ENCODE measurements around the gene INO80C.
"Not testable (repeated sequence)": the region's sequence is repeated elsewhere in the genome, so short reads cannot be mapped to it uniquely, and the experiment has no call there.

INO80C gene

DNA sequence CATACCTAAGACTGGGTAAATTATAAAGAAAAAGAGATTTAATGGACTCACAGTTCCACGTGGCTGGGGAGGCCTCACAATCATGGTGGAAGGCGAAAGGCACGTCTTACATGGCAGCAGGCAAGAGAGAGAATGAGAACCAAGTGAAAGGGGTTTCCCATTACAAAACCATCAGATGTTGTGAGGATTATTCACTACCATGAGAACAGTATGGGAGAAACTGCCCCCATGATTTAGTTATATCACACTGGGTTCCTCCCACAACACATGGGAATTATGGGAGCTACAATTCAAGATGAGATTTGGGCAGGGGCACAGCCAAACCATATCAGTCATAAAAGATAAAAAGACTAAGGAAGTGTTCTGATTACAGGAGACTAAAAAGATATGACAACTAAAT is 8.5 kb downstream of the INO80C start:
- not testable (repeated sequence) for DNase-seq (ENCODE audit: low read depth in 2 of 2)

- not testable (repeated sequence) for DNase-seq (ENCODE audit: low read depth in 2 of 2)
Observed at GRCh38 chr18:35488396-35488795, 9.4 kb downstream of the INO80C start.

GRCh38 chr18:35487525-35487924 is 10.2 kb downstream of the INO80C start:
- not testable (repeated sequence) for DNase-seq (ENCODE audit: low read depth in 2 of 2)

DNA sequence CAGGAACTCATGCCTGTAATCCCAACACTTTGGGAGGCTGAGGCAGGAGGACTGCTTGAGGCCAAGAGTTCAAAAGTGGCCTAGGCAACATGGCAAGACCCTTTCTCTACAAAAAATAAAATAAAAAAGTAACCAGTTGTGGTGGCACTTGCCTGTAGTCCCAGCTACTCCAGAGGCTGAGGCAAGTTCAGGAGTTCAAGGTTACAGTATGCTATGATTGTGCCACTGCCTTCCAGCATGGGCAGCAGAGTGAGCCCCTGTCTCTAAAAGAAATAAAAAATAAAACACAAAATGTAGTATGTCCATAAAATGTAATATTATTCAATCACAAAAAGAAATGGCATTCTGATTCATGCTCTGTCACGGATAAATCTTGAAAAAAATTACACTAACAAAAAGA is 11.9 kb downstream of the INO80C start:
- DNase-seq (ENCODE audit: low read depth in 2 of 2) = no peak

- no peak for DNase-seq (ENCODE audit: low read depth in 2 of 2)
Observed at GRCh38 chr18:35484034-35484433, 13.7 kb downstream of the INO80C start.

DNA sequence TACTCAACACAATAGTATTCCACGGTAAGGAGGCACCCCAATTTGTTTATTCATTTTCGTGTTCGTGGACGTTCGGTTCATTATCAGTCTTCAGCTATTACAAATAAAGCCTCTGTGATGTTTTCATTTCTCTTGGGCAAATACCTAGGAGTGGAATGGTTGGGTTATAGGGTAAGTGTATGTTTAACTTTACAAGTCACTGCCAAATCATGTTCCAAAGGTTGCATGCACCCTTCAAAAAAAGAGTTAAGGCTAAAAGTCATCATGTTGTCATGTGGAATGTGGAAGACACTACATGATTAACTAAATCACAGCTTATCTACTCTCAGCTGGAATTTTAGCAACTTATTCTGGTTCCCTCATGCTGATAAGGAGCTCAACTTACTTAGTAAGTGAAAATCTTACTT is 15.8 kb downstream of the INO80C start:
- no peak for DNase-seq (ENCODE audit: low read depth in 2 of 2)

DNA sequence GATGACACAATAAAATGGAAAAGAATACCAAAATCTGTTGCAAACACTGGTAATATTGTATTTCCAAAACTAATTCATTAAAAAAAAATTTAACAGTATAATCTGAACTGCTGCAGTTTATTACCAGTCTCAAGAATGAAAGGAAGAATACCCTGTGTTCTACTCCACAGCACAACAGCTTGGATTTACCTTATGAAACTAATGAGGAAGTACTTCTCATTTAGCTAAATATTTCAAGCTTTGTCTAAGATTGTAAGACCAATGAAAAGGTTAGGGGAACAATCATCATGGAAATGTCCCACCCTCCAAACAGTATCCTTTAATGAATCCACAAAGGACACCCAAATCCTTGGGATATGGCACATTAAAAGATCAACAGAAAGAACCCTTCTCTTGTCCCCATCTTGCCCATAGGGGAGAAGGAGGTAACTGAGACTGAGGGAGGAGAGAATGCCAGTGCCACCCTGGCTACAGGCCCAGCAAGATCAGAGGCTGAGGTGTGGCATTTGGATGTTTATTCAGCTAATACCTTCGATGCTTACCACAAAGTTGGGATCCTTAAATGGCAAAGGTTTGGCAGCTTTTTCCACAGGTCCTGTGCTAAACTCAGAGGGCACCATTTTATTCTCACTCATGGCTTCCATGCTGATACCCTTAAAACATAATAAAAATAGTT is 17.7 kb downstream of the INO80C start:
- no peak for DNase-seq (ENCODE audit: low read depth in 2 of 2)

DNA sequence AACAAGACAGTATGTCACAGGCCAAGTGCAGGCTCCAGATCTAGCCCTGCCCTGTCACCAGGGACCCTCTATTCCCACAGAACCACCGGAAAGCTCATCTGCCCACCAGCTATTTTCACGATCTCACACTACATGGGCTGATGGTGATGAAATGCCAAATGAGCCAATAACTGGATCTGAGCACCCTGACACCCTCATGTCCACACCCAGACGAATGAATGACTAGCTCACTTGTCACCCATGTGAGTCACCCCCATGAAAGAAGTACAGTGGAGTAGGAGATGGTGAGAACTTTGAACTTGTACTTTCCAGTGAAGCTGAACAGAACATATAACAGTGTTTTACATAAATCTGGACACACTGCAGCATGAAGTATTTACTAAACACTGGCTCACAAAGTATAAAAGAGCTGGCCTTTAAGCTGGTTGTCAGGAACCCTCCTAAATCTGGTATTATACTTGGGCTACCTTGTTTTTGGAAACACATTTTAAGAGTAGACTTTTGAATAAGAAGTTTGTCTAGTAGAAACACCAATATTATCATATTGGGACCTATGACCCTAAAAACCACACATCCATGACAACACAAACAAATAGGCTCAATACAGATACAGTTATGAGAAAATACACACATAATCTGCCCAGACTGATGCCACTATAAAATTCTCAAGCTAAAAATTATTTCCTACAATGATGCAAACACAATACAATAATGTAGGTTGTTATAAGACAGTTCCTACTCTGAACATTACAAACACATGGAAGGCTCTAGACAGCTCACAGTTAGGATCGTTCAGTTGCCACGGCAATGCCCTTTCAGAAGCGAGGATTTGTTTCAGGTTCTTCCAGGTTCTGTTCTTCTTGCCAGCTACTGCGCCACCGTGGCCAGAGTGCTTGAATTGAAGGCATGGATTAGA is 19.0 kb downstream of the INO80C start:
- peak; percentile 45 to 55 for DNase-seq (ENCODE audit: low read depth in 2 of 2)

GRCh38 chr18:35477974-35478373 is 19.8 kb downstream of the INO80C start:
- no peak for DNase-seq (ENCODE audit: low read depth in 2 of 2)

GRCh38 chr18:35477497-35477896 is 20.3 kb downstream of the INO80C start:
- DNase-seq (ENCODE audit: low read depth in 2 of 2) = no peak

GRCh38 chr18:35474884-35475283 is 22.9 kb downstream of the INO80C start:
- DNase-seq (ENCODE audit: low read depth in 2 of 2) = no peak

- DNase-seq (ENCODE audit: low read depth in 2 of 2) = no peak
Observed at GRCh38 chr18:35473562-35473961, 24.2 kb downstream of the INO80C start.

- DNase-seq (ENCODE audit: low read depth in 2 of 2) = no peak
Observed at GRCh38 chr18:35470435-35470834, 27.3 kb downstream of the INO80C start.

DNA sequence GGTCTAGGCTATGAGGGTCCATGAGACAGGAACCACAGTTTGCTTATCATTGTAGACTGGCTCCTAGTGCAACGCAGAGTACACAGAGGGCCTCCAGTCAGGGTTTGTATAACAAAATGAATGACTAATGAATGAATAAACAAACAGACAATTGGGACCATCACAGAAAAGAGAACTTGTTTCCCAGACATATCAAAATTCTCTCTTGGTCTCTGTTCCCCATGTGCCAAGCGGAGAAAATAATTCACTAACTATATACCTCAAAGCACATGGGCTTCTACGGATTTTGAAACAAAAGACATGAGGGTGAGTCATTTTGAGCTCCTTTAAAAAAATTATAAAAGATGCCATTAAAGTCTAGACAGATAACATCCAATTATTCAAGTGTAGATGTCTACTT is 28.0 kb downstream of the INO80C start:
- no peak for DNase-seq (ENCODE audit: low read depth in 2 of 2)

DNA sequence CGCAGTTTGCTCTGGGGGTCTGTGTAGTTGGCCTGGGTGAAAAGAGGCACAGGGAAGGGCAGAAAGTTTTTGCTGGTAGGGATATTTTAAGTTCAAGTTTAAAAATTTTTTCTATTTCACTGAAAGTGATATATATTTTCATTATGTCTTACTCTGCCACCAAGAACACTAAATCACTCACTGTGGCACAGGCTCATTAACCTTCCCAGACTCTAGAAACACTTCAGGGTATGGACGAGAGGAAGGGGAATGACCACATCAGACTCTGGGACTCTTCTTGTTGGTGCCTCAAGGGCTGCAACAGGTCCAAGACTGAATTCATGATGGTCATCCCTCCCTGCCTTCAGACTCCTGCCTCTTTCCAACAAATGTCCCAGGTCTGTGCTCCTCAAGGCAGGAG is 29.0 kb downstream of the INO80C start:
- no peak for DNase-seq (ENCODE audit: low read depth in 2 of 2)

DNA sequence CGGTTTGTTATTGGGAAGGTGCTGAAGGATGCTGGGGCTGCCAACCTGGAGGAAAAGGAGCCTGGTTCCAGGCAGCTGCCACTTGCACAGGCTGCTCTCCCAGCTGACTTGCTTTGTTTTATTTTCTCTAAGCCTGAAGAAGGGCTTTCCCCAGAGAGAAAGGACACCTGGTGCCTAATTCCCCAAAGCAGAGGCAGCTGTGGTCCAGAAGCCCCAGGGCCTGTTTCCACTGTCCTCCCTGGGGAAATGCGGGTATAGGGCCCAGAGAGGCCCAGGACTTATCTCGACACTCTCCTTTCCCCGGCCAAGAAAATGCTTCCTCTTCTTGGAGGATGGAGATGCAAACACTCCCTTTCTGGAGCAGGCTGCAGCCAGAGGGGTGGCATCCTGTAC is 30.1 kb downstream of the INO80C start:
- DNase-seq (ENCODE audit: low read depth in 2 of 2) = no peak

- DNase-seq (ENCODE audit: low read depth in 2 of 2) = no peak
Observed at GRCh38 chr18:35466815-35467623, 30.7 kb downstream of the INO80C start.

- no peak for DNase-seq (ENCODE audit: low read depth in 2 of 2)
Observed at GRCh38 chr18:35466334-35466733, 31.4 kb downstream of the INO80C start.

- DNase-seq (ENCODE audit: low read depth in 2 of 2) = no peak
Observed at GRCh38 chr18:35465329-35465728, 32.4 kb downstream of the INO80C start.

GRCh38 chr18:35464831-35465279 is 32.9 kb downstream of the INO80C start:
- DNase-seq (ENCODE audit: low read depth in 2 of 2) = no peak

DNA sequence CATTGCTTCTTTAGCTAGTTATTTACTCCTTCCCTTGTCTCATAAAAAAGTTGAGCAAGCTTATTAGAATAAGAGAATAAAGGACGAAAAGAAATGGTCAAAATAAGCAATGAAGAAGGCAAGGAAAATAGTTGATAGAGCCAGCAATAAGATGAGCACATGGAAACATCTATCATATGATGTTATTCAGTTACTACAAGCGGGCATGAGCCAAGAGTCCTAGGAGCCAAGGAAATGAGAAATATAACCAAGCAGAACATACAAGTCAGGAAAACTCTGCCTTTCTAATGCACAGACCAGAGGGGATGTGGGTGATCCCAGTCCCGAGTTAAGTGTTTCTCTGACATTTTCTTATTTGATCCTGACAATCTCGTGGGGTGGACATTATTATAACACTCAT is 33.9 kb downstream of the INO80C start:
- DNase-seq (ENCODE audit: low read depth in 2 of 2) = no peak

DNA sequence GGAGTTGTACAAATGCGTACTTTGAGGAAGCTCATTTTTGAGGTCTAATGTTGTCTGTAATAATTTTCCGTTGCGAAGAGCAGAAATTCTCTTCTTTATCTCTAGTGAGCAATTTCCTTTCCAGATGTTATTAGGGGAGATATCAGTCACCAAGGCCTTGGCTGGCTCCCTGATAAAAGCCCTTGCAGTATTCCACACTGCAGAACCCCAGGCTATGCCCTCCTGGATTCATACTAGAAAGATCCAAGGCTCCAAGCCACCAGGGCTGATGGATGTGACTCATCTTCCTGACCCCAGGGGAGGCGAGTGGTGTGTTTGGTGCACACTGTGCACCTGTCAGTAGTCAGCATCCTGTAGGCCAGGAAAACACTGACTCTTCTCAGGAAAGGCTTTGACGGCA is 34.7 kb downstream of the INO80C start:
- DNase-seq (ENCODE audit: low read depth in 2 of 2) = no peak
